ENCODE data around the gene ROMO1. TPM values are rescaled to one million over a fixed set of nuclear protein-coding genes. Genes with fewer than 3 reads are reported as not detected.
"Not testable (repeated sequence)": the region's sequence is repeated elsewhere in the genome, so short reads cannot be mapped to it uniquely, and the experiment has no call there.

The ROMO1 gene
- total RNA-seq, 3 donors from 2014 or later (not counting 1 experiment from before 2014, with no cell fraction given) = 38.3 to 49.7 (median 40.5) TPM

- Mint-ChIP-seq H3K4me3 (peak overlapping the region; percentile 2), H3K27ac (peak overlapping the region; percentile 29 to 84), H3K36me3 (peaks cover 25% of the 10 kb centered on the region), H3K9me3 (no peaks in the 10 kb centered on the region), H3K4me1 (peaks cover 37 to 40% of the 10 kb centered on the region in 2 donors), H3K27me3 (ENCODE audit: low read depth in 2 of 2) (no peaks in the 10 kb centered on the region)
- Histone ChIP-seq H3K4me1 (ENCODE audit: control insufficient read depth, insufficient read depth, low read length) (peaks cover 12% of the 10 kb centered on the region), H3K36me3 (ENCODE audit: control insufficient read depth, insufficient read depth, low read length) (peaks cover 95% of the 10 kb centered on the region), H3K4me3 (ENCODE audit: low read length) (no peak overlapping the region), H3K27ac (ENCODE audit: low read length) (no peak overlapping the region), H3K9me3 (ENCODE audit: control insufficient read depth, insufficient read depth, low read length) (no peaks in the 10 kb centered on the region), H3K27me3 (ENCODE audit: control insufficient read depth, insufficient read depth, low read length) (no peaks in the 10 kb centered on the region)
- 100% methylated on average over 1 of the region's 6 CpGs for WGBS (ENCODE audit: insufficient coverage)
- no peak for TF ChIP-seq CTCF (IDR thresholded peaks at IDR 0.05)
- intact Hi-C loops (cut with micrococcal nuclease) = no loop called here
- ATAC-seq (no peak), DNase-seq (no peak)
Observed at GRCh38 chr20:35710884-35711587, 11.8 kb downstream of the ROMO1 start.

DNA sequence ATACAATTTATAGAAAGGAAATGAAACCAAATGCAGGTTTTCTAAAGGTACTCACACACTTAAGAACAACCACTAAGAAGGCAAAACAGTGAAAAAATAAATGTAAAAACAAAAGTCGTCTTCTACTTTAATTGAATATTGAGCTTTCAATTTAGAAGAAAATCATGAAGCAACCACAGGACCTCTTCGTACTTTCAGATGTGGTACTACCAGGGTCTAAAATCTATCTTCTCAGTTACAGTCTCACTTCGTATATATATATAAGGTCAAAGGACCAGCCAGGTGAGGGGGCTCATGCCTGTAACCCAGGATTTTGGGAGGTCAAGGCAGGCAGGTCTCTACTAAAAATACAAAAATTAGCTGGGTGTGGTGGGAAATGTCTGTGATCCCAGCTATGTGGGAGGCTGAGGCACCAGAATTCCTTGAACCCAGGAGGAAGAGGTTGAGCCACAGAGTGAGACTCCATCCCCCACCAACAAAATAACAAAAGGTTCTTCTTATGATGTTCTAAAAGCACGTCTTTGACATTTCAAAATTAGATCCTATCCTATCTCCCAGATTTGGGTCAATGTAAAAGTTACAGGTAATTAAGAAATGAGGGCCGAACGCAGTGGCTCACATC, 12.5 kb downstream of the ROMO1 start:
- Histone ChIP-seq H3K4me1 (ENCODE audit: control insufficient read depth, insufficient read depth, low read length) (peaks cover 12% of the 10 kb centered on the region), H3K27ac (ENCODE audit: low read length) (no peak overlapping the region), H3K27me3 (ENCODE audit: control insufficient read depth, insufficient read depth, low read length) (no peaks in the 10 kb centered on the region), H3K36me3 (ENCODE audit: control insufficient read depth, insufficient read depth, low read length) (peaks cover 96% of the 10 kb centered on the region), H3K4me3 (ENCODE audit: low read length) (no peak overlapping the region), H3K9me3 (ENCODE audit: control insufficient read depth, insufficient read depth, low read length) (no peaks in the 10 kb centered on the region)
- ATAC-seq = no peak
- intact Hi-C loops (cut with micrococcal nuclease) = no loop called here
- 73% methylated on average over 5 of the region's 6 CpGs for WGBS (ENCODE audit: insufficient coverage)
- Mint-ChIP-seq H3K4me3 (no peak overlapping the region), H3K27me3 (ENCODE audit: low read depth in 2 of 2) (no peaks in the 10 kb centered on the region), H3K27ac (peak overlapping the region; percentile 29 to 84), H3K9me3 (no peaks in the 10 kb centered on the region), H3K4me1 (peaks cover 37 to 40% of the 10 kb centered on the region in 2 donors), H3K36me3 (peaks cover 25% of the 10 kb centered on the region)
- no peak for TF ChIP-seq CTCF (IDR thresholded peaks at IDR 0.05)
- no peak for DNase-seq

DNA sequence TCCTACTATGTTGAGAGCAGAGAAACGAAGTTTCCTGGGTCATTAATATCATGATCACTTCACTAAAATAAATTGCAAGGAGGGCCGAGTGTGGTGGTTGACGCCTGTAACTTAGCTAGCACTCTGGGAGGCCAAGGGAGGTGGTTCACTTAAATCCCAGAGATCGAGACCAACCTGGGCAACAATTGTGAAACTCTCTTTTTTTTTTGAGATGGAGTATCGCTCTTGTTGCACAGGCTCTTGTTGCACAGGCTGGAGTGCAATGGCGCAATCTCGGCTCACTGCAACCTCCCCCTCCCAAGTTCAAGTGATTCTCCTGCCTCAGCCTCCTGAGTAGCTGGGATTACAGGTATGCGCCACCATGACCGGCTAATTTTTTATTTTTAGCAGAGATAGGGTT, 13.9 kb downstream of the ROMO1 start:
- peaks cover 12% of the 10 kb centered on the region for H3K4me1 ChIP-seq (ENCODE audit: control insufficient read depth, insufficient read depth, low read length)
- H3K4me3 ChIP-seq (ENCODE audit: low read length); ATAC-seq; H3K27me3 ChIP-seq (ENCODE audit: control insufficient read depth, insufficient read depth, low read length); H3K27ac ChIP-seq (ENCODE audit: low read length); DNase-seq; H3K9me3 Mint-ChIP-seq; H3K9me3 ChIP-seq (ENCODE audit: control insufficient read depth, insufficient read depth, low read length); intact Hi-C loops (cut with micrococcal nuclease); H3K27me3 Mint-ChIP-seq (ENCODE audit: low read depth in 2 of 2): not testable (repeated sequence)
- Mint-ChIP-seq H3K36me3 (peaks cover 25% of the 10 kb centered on the region), H3K4me1 (peaks cover 41 to 43% of the 10 kb centered on the region in 2 donors), H3K4me3 (peak overlapping the region; percentile 13), H3K27ac (peak overlapping the region in 1 of 2 donors; percentile 63)
- 85% methylated on average over 9 of the region's 9 CpGs for WGBS (ENCODE audit: insufficient coverage)
- peaks cover 96% of the 10 kb centered on the region for H3K36me3 ChIP-seq (ENCODE audit: control insufficient read depth, insufficient read depth, low read length)

- TF ChIP-seq CTCF (IDR thresholded peaks at IDR 0.05) = no peak
- no peak overlapping the region for H3K4me3 ChIP-seq (ENCODE audit: low read length)
- no peak overlapping the region for H3K27ac ChIP-seq (ENCODE audit: low read length)
- WGBS (ENCODE audit: insufficient coverage) = 94% methylated on average over 4 of the region's 4 CpGs
- Mint-ChIP-seq H3K4me1 (peaks cover 35 to 38% of the 10 kb centered on the region in 2 donors), H3K4me3 (peak overlapping the region; percentile 7), H3K36me3 (peaks cover 25% of the 10 kb centered on the region), H3K27ac (peak overlapping the region; percentile 49 to 77), H3K9me3 (no peaks in the 10 kb centered on the region), H3K27me3 (ENCODE audit: low read depth in 2 of 2) (no peaks in the 10 kb centered on the region)
- DNase-seq (no peak), ATAC-seq (no peak)
- peaks cover 93% of the 10 kb centered on the region for H3K36me3 ChIP-seq (ENCODE audit: control insufficient read depth, insufficient read depth, low read length)
- no peaks in the 10 kb centered on the region for H3K9me3 ChIP-seq (ENCODE audit: control insufficient read depth, insufficient read depth, low read length)
- no peaks in the 10 kb centered on the region for H3K27me3 ChIP-seq (ENCODE audit: control insufficient read depth, insufficient read depth, low read length)
- peaks cover 12% of the 10 kb centered on the region for H3K4me1 ChIP-seq (ENCODE audit: control insufficient read depth, insufficient read depth, low read length)
- intact Hi-C loops (cut with micrococcal nuclease) = no loop called here
Observed at GRCh38 chr20:35714127-35714526, 14.9 kb downstream of the ROMO1 start.
